ENCODE measurements around the gene SH3GL2. TPM values are rescaled to one million over a fixed set of nuclear protein-coding genes. Genes with fewer than 3 reads are reported as not detected.
"Not testable (repeated sequence)": the region's sequence is repeated elsewhere in the genome, so short reads cannot be mapped to it uniquely, and the experiment has no call there.

The SH3GL2 gene
- total RNA-seq, 1 donor from 2014 or later = 0.20 TPM

DNA sequence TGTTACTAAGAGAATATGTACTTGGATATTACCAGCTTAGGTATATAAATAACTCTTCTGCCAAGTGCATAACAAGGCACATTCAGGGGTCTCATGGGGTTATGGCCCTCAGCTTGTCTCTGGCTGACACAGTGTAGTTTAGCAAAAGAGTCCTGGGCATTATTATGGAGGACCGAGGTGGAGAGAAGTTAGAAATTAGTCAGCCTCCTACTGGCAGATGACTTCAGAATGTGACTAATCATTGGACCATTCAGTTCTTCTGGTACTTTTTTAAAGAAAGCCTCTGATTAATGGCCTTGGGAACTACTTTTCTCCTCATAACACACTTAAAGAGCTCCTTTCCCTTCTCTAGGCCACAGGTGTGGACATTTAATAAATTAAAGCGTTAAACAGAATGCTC is 178.9 kb downstream of the SH3GL2 start:
- no peak for DNase-seq

DNA sequence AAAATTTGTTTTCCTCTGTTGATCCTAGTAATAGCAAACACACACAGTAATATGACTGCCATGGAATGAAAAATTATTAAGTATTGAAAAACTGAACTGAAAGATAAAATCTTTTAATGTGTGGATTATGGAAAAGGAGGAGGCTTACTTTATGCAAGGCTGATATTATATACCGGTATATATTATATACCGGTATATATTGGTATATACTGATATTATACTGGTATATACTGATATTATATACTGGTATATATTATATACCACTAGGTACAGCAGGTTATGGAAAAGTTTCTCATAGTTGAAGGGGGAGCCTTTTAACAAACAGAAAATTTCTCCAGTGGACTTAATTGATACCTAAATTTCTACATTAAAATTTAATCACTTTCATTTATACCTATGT is 181.4 kb downstream of the SH3GL2 start:
- no peak for DNase-seq

GRCh38 chr9:17761984-17762676 is 183.3 kb downstream of the SH3GL2 start:
- DNase-seq = no peak

DNA sequence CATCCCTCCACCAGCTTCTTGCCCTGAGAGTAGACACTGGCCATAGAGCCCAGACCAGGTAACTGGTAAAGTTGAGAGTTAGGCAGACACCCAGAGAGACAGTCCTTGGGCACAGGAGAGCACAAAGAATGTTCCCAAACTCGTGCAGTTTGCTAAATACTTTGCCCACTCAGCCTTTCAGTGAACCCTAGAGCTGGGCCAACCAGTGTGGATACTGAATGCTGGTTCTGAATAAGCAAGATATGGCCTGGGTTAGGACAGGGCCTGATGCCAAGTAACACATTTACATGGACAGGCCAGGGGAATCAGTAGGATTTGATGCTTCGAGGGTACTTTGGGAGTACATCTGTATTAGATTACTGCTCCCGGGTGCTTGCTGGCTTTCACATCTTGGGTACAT is 185.4 kb downstream of the SH3GL2 start:
- no peak for DNase-seq

DNA sequence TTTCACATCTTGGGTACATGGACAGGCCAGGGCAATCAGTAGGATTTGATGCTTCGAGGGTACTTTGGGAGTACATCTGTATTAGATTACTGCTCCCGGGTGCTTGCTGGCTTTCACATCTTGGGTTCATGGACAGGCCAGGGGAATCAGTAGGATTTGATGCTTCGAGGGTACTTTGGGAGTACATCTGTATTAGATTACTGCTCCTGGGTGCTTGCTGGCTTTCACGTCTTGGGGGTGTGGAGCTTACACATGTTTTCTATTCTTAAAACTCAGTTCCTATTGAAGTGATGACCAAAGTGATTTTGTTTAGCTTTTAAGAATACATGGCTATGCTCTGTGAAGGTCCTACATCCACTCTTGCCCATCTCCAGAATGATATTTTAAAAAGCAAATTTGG is 186.3 kb downstream of the SH3GL2 start:
- not testable (repeated sequence) for DNase-seq

GRCh38 chr9:17772223-17772622 is 193.4 kb downstream of the SH3GL2 start:
- no peak for DNase-seq

- no peak for DNase-seq
Measured at GRCh38 chr9:17775656-17776055, 196.8 kb downstream of the SH3GL2 start.

GRCh38 chr9:17776735-17777134 is 197.9 kb downstream of the SH3GL2 start:
- no peak for DNase-seq

- DNase-seq = no peak
Measured at GRCh38 chr9:17777465-17777864, 198.6 kb downstream of the SH3GL2 start.

DNA sequence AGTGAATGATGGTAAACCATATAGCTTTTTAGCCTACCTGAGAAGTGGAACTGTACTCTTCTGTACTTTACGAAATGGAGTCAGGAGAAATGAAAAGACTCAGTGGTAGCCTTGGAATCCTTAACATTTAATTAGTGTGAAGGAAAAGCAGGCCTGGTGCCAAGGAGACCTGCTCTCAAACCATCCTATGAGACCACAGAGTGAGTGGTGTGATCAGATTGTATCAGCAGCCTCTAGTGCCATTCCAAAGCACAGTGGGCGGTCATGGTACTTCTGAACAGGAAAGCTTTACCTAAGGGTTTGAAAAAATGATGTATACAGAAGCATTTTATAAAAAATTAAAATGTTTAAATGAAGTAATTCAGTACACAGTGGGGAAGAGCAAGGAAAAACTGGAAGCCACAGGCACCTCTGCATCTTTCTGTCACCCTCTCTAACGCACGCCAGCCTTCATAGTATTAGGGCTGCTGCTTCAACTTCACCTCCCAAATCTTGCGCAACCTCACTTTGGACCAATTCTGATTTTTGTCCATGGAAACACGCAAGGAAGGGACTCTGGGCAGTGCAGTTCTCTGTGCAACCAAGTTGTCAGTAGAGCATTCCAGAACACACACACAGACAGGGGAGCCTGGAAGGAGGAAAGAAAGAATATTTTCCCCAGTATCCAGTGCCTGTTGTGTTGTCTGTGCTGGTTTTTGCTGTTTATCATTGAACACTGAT is 203.7 kb downstream of the SH3GL2 start:
- DNase-seq = no peak

- DNase-seq = no peak
Measured at GRCh38 chr9:17783227-17783626, 204.4 kb downstream of the SH3GL2 start.

DNA sequence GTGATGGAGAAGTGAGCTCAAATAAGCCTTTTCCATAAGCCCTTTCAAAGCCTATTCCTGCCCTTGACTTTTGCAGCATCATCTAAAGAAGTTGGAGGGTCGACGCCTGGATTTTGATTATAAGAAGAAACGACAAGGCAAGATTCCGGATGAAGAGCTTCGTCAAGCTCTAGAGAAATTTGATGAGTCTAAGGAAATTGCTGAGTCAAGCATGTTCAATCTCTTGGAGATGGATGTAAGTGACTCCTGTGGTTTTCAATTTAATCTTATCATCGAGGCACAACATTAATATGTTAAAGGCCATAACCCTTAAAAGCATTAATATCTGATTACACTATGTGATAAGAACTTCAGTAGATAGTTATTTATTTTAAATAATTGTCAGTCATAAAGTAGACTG is 210.4 kb downstream of the SH3GL2 start:
- DNase-seq = no peak

DNA sequence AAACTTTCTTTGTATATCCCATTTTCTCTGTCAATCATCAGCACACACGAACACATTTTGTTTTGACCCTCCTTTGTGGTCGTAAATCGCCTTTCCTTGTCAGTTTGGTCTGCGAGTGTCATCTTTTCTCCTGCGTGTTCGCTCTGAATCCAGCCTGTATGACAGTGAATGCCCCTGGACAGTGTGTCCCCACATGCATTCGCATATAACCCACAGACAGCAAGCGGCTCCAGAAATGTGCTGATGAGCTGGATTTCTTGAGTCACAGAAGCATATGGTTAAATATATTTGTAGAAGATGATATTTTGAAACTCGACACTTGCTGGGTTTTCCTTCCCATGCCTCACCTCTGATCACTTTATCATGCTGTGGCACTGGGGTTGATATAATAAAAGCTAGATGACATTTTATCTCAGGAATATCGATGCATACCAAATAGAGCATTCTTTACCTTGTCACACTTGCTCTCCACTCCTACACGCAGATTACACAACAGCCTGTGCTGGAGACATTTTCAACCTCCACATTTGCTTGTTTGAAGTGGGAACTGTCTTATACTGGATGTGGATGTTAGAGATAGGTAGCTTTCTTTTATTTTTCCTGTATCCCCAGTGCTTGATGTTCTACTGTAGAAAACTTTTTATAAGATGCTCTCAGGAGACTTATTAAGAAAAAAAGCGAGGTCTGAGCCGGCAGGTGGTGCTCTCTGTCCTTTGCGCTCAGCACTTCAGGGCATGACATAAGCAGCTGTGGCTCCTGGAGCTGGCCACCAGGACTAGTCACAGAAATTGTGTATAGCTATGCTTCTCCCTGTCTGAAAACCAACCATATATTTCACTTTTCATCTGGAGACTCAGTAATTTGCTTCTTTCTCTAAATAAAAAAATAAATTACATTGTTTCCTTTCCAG is 215.1 kb downstream of the SH3GL2 start:
- DNase-seq = no peak

DNA sequence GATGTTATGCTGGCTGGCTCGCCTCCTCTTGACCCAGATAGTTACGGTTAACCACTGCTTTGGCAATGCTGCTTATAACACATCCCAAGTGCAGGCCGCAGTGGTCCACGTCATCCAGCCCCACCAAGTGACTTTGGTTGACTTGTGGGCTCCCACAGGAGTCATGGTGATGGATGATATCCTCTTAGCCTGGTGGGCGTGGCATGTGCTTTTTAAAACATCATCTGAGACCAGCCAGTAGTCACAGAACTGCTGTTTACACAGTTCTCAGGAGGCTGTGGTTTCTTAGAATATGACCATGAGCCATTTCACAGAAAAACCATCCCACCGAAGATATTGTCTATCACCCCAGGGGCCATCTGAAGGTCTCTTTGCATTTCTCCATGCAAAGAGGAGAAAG is 216.9 kb downstream of the SH3GL2 start:
- DNase-seq = no peak

- DNase-seq = no peak
Measured at GRCh38 chr9:17799369-17799768, 220.5 kb downstream of the SH3GL2 start.

GRCh38 chr9:17800418-17800817 is 221.6 kb downstream of the SH3GL2 start:
- DNase-seq = no peak

- DNase-seq = no peak
Measured at GRCh38 chr9:17802249-17802857, 223.5 kb downstream of the SH3GL2 start.

DNA sequence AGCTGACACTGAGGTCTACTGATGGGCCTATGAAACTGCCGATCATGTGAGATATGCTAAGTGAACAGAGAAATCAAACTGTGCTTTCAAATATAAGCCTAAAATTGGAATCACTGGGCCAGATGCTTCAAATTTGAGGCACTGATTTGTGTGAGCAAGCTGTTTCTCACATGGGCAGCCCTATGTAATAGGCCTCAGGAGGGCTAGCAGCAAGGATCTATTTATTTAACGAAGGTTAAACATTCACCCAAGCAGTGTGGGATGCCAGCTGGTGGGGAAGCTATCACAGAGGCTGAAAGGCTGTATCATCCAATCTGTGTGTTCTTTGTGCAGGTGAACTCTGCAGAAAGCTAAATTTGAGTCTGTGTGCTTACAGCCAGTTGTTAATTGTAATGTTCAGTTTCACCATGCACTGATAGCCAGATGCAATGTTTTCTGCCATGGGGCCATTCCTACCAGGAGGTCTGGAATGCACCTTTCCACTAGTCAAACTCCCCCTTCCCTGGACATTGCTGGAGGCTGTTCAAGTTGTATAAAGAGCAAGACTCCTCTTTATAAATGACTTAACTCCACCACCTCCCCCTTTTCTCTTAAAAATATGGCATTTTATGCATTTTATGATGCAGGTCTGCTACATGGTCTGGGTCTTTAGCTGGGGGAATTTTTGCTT is 228.9 kb downstream of the SH3GL2 start:
- no peak for DNase-seq

- no peak for DNase-seq
Measured at GRCh38 chr9:17810317-17810716, 231.5 kb downstream of the SH3GL2 start.

DNA sequence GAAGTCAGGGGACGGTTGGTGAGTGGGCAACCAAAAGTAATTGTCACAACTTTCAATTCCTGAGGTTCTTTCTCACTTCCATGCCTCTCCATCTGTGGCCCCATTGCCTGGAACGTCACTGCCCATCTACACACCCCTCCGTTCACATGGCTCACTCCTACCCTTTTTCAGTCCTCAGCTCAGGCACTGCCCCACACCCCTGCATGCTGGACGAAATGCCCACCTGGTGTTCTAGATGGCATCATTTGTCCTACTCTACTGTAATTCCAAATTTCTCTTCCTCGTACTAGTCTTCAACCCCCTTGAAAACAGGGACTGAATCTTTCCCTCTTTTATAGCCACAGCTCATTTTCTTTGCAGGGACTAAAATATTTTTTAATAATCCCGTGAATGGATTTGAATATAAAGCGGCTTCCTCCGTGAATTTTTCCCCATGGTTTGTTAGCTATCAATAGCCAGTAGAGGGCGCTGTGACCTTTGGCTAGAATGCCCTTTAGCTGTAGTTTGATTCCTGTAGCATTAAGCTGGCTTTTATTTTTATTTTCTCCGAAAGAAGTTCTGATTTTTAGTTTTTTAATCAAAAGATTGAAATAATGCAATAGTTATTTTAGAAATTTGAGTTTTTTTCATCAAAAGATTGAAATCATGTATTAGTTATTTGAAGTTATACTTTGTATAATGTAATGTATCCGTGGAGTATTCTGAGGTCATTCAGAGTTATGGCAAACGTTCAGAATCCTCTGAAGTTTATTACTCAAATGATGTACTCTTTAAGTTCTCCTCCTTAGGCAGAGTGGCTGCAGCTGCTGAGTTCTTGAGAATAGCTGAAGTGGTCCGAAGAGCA is 232.1 kb downstream of the SH3GL2 start:
- DNase-seq = peak; percentile 82

DNA sequence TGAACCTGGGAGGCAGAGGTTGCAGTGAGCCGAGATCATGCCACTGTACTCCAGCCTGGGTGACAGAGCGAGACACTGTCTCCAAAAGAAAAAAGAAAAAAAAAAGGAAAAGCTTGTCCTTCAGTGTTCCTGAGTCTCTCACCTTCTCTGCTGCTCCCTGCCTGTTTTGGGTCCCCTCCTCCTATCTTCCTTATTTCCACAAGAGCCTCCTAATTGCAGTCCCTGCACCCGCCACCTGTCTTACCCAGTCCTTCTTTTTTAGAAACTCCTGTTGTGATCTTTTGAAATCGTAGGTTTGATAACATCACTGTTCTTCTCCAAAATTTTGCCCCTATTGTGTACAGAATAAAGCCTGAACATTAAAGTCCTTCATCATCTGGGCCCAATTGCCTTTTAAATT is 234.9 kb downstream of the SH3GL2 start:
- DNase-seq = no peak

Measured in skin of body (tissue), 2 donors.